ENCODE measurements around the gene PDK2.

DNA sequence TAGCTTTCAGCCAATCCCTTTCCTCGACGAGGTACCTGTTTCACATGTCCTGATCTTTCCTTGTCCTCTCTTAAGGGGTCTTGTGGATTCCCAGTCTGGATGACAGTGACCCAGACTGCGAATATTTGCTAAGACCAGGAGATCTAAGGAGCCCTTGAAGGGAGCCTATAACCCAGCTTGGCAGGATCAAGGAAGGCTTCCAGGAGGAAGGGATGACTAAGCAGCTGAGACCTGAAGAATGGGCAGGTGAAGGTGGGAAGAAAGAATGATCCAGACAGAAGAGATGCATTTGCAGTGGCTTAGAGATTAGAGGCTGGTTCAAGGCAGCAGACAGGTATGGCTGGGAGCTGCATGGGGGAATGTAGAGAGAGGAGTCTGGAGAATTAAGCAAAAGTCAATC lies 1.9 kb upstream of the PDK2 start:
- TF ChIP-seq, protein P1, sequence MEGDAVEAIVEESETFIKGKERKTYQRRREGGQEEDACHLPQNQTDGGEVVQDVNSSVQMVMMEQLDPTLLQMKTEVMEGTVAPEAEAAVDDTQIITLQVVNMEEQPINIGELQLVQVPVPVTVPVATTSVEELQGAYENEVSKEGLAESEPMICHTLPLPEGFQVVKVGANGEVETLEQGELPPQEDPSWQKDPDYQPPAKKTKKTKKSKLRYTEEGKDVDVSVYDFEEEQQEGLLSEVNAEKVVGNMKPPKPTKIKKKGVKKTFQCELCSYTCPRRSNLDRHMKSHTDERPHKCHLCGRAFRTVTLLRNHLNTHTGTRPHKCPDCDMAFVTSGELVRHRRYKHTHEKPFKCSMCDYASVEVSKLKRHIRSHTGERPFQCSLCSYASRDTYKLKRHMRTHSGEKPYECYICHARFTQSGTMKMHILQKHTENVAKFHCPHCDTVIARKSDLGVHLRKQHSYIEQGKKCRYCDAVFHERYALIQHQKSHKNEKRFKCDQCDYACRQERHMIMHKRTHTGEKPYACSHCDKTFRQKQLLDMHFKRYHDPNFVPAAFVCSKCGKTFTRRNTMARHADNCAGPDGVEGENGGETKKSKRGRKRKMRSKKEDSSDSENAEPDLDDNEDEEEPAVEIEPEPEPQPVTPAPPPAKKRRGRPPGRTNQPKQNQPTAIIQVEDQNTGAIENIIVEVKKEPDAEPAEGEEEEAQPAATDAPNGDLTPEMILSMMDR (IDR thresholded peaks at IDR 0.05) = no peak
- TF ChIP-seq POLR2AphosphoS5 (IDR thresholded peaks at IDR 0.05) (no peak), POLR2A (IDR thresholded peaks at IDR 0.05) (no peak), EP300 (IDR thresholded peaks at IDR 0.05) (no peak)
